ENCODE data around the gene FHIT. TPM values are rescaled to one million over a fixed set of nuclear protein-coding genes. Genes with fewer than 3 reads are reported as not detected.

FHIT gene
- total RNA-seq, 1 donor from 2014 or later, result 16.1 TPM

GRCh38 chr3:60303160-60303559 lies 948.1 kb downstream of the FHIT start:
- TF ChIP-seq CTCF (IDR thresholded peaks at IDR 0.05; ENCODE audit: unreplicated experiment), result no peak
- H3K4me1 Mint-ChIP-seq (ENCODE audit: low read depth), result peaks cover 29% of the 10 kb centered on the region
- no peaks in the 10 kb centered on the region for H3K36me3 Mint-ChIP-seq (ENCODE audit: insufficient read depth)
- no peak for DNase-seq (ENCODE audit: low spot score, unreplicated experiment)
- H3K9me3 Mint-ChIP-seq (ENCODE audit: low read depth), result peaks cover 2% of the 10 kb centered on the region
- H3K27me3 Mint-ChIP-seq, result no peaks in the 10 kb centered on the region
- no peak overlapping the region for H3K27ac Mint-ChIP-seq
- no peak overlapping the region for H3K4me3 Mint-ChIP-seq (ENCODE audit: low read depth)

- no peak for TF ChIP-seq CTCF (IDR thresholded peaks at IDR 0.05; ENCODE audit: unreplicated experiment)
- peaks cover 2% of the 10 kb centered on the region for H3K9me3 Mint-ChIP-seq (ENCODE audit: low read depth)
- H3K36me3 Mint-ChIP-seq (ENCODE audit: insufficient read depth), result no peaks in the 10 kb centered on the region
- H3K4me3 Mint-ChIP-seq (ENCODE audit: low read depth), result no peak overlapping the region
- peaks cover 15% of the 10 kb centered on the region for H3K4me1 Mint-ChIP-seq (ENCODE audit: low read depth)
- no peaks in the 10 kb centered on the region for H3K27me3 Mint-ChIP-seq
- no peak for DNase-seq (ENCODE audit: low spot score, unreplicated experiment)
- H3K27ac Mint-ChIP-seq, result no peak overlapping the region
These were observed 950.1 kb downstream of the FHIT start for GRCh38 chr3:60301142-60301541.

GRCh38 chr3:60298141-60298540 lies 953.1 kb downstream of the FHIT start:
- TF ChIP-seq CTCF (IDR thresholded peaks at IDR 0.05; ENCODE audit: unreplicated experiment), result no peak
- peaks cover 12% of the 10 kb centered on the region for H3K4me1 Mint-ChIP-seq (ENCODE audit: low read depth)
- no peak overlapping the region for H3K4me3 Mint-ChIP-seq (ENCODE audit: low read depth)
- no peak overlapping the region for H3K27ac Mint-ChIP-seq
- no peaks in the 10 kb centered on the region for H3K36me3 Mint-ChIP-seq (ENCODE audit: insufficient read depth)
- H3K27me3 Mint-ChIP-seq, result no peaks in the 10 kb centered on the region
- DNase-seq (ENCODE audit: low spot score, unreplicated experiment), result no peak
- peaks cover 2% of the 10 kb centered on the region for H3K9me3 Mint-ChIP-seq (ENCODE audit: low read depth)

- Mint-ChIP-seq H3K4me3 (ENCODE audit: low read depth) (no peak overlapping the region), H3K9me3 (ENCODE audit: low read depth) (peaks cover 6% of the 10 kb centered on the region), H3K4me1 (ENCODE audit: low read depth) (peaks cover 3% of the 10 kb centered on the region), H3K36me3 (ENCODE audit: insufficient read depth) (no peaks in the 10 kb centered on the region), H3K27me3 (no peaks in the 10 kb centered on the region), H3K27ac (no peak overlapping the region)
- TF ChIP-seq CTCF (IDR thresholded peaks at IDR 0.05; ENCODE audit: unreplicated experiment), result no peak
- no peak for DNase-seq (ENCODE audit: low spot score, unreplicated experiment)
These were observed 957.1 kb downstream of the FHIT start for GRCh38 chr3:60294181-60294580.

GRCh38 chr3:60291115-60291514 lies 960.1 kb downstream of the FHIT start:
- Mint-ChIP-seq H3K27ac (no peak overlapping the region), H3K4me3 (ENCODE audit: low read depth) (no peak overlapping the region), H3K36me3 (ENCODE audit: insufficient read depth) (no peaks in the 10 kb centered on the region), H3K4me1 (ENCODE audit: low read depth) (no peaks in the 10 kb centered on the region), H3K27me3 (no peaks in the 10 kb centered on the region), H3K9me3 (ENCODE audit: low read depth) (peaks cover 4% of the 10 kb centered on the region)
- DNase-seq (ENCODE audit: low spot score, unreplicated experiment), result no peak
- no peak for TF ChIP-seq CTCF (IDR thresholded peaks at IDR 0.05; ENCODE audit: unreplicated experiment)
